Activated CD4-positive, alpha-beta memory T cell treated with anti-CD3 and anti-CD28 coated beads, Interleukin-2, amount 10 ng/mL, durations not matched to agents 7 days and 5 days (primary cell): Measurements from ENCODE around the gene SMU1. TPM values are rescaled to one million over a fixed set of nuclear protein-coding genes. Genes with fewer than 3 reads are reported as not detected.

Source experiments
- total RNA-seq, 2 experiments: library from RNA; stranded (reverse); gene quantifications; one replicate each; pipeline ENCODE4 v1.2.3, GENCODE V29; 2021

The SMU1 gene
- total RNA-seq, 2 experiments from 2014 or later = 22.5 to 22.9 TPM

Other genes with a start within 250 kb of the SMU1 start
- gene APTX, start 75.0 kb downstream of the SMU1 start, total RNA-seq = 10 to 100 TPM; 30.5 to 32.7 TPM
- gene DNAJA1, start 51.4 kb downstream of the SMU1 start, total RNA-seq = 100 to 1,000 TPM; 141 to 142 TPM
- 10 to 100 TPM; 69.2 to 70.8 TPM for gene B4GALT1, start 90.7 kb upstream of the SMU1 start, total RNA-seq
- gene SPINK4, start 163.5 kb upstream of the SMU1 start, total RNA-seq = not detected
- gene BAG1, start 188.0 kb upstream of the SMU1 start, total RNA-seq = 10 to 100 TPM; 56.3 to 57.1 TPM
- gene CHMP5, start 188.4 kb upstream of the SMU1 start, total RNA-seq = 100 to 1,000 TPM; 149 TPM
- 10 to 100 TPM; 37.5 to 37.8 TPM for gene NFX1, start 213.8 kb upstream of the SMU1 start, total RNA-seq